ENCODE results near the gene BRD1. TPM values are rescaled to one million over a fixed set of nuclear protein-coding genes. Genes with fewer than 3 reads are reported as not detected.

Gene BRD1
- total and polyA plus RNA-seq, 7 donors: 12.6 to 52.6 (median 31.1) TPM

- intact Hi-C loops (cut with DNase I): no loop called here
- DNase-seq: no peak
- H3K9me3 ChIP-seq: peaks cover 0 to 10% (median 3%) of the 10 kb centered on the region in 4 donors
- no peaks in the 10 kb centered on the region for H3K4me1 ChIP-seq
- H3K27ac ChIP-seq: no peak overlapping the region
- no peaks in the 10 kb centered on the region for H3K27me3 ChIP-seq
- no peak overlapping the region for H3K4me3 ChIP-seq
- no peaks in the 10 kb centered on the region for H3K36me3 ChIP-seq
- TF ChIP-seq POLR2A (IDR thresholded peaks at IDR 0.05): no peak
- no peak for TF ChIP-seq POLR2AphosphoS5 (IDR thresholded peaks at IDR 0.05)
- no peak for TF ChIP-seq CTCF (IDR thresholded peaks at IDR 0.05)
- TF ChIP-seq EP300 (IDR thresholded peaks at IDR 0.05): no peak
- 93 to 95% methylated on average over 29 of the region's 29 CpGs for WGBS, 2 donors
Observed at GRCh38 chr22:49861642-49862495, 34.2 kb upstream of the BRD1 start.

GRCh38 chr22:49858827-49859226, 31.2 kb upstream of the BRD1 start:
- Histone ChIP-seq H3K4me3 (no peak overlapping the region), H3K9me3 (no peaks in the 10 kb centered on the region), H3K27me3 (no peaks in the 10 kb centered on the region), H3K4me1 (peaks cover 0 to 21% (median 15%) of the 10 kb centered on the region in 4 donors), H3K36me3 (no peaks in the 10 kb centered on the region), H3K27ac (no peak overlapping the region)
- 84 to 85% methylated on average over 14 of the region's 14 CpGs for WGBS, 2 donors
- no peak for DNase-seq
- intact Hi-C loops (cut with DNase I): loop anchor here (10.0 kb wide), 1 partner anchor 336 kb away; no protein-coding TSS in a partner anchor
- TF ChIP-seq POLR2A (IDR thresholded peaks at IDR 0.05) (no peak), CTCF (IDR thresholded peaks at IDR 0.05) (no peak), POLR2AphosphoS5 (IDR thresholded peaks at IDR 0.05) (no peak), EP300 (IDR thresholded peaks at IDR 0.05) (no peak)

- Histone ChIP-seq H3K4me3 (no peak overlapping the region), H3K9me3 (no peaks in the 10 kb centered on the region), H3K4me1 (peaks cover 0 to 29% (median 20%) of the 10 kb centered on the region in 4 donors), H3K27ac (no peak overlapping the region), H3K36me3 (no peaks in the 10 kb centered on the region), H3K27me3 (no peaks in the 10 kb centered on the region)
- intact Hi-C loops (cut with DNase I): loop anchor here (10.0 kb wide), 1 partner anchor 338 kb away; no protein-coding TSS in a partner anchor
- no peak for TF ChIP-seq POLR2A (IDR thresholded peaks at IDR 0.05)
- TF ChIP-seq CTCF (IDR thresholded peaks at IDR 0.05): no peak
- no peak for TF ChIP-seq EP300 (IDR thresholded peaks at IDR 0.05)
- no peak for TF ChIP-seq POLR2AphosphoS5 (IDR thresholded peaks at IDR 0.05)
- 87 to 88% methylated on average over 31 of the region's 31 CpGs for whole genome bisulfite sequencing, 2 donors
- no peak for DNase-seq
Observed at GRCh38 chr22:49856766-49857618, 29.3 kb upstream of the BRD1 start.

- WGBS, 2 donors: 85 to 90% methylated on average over 18 to 19 of the region's 23 CpGs
- intact Hi-C loops (cut with DNase I): loop anchor here (10.0 kb wide), 1 partner anchor 338 kb away; no protein-coding TSS in a partner anchor
- Histone ChIP-seq H3K4me1 (peaks cover 0 to 29% (median 20%) of the 10 kb centered on the region in 4 donors), H3K27me3 (no peaks in the 10 kb centered on the region), H3K4me3 (no peak overlapping the region), H3K27ac (no peak overlapping the region), H3K9me3 (no peaks in the 10 kb centered on the region), H3K36me3 (no peaks in the 10 kb centered on the region)
- TF ChIP-seq POLR2AphosphoS5 (IDR thresholded peaks at IDR 0.05) (no peak), CTCF (IDR thresholded peaks at IDR 0.05) (no peak)
- DNase-seq: no peak
Observed at GRCh38 chr22:49856343-49856742, 28.7 kb upstream of the BRD1 start.

Measured in sigmoid colon (tissue), 7 donors.